Activated T-cell treated with anti-CD3 and anti-CD28 coated beads, Interleukin-2, amount 50 U/mL, for 48 hours (primary cell): ENCODE data around the gene KIF5A.
A peak's percentile ranks its signal among the peaks of the same experiment; 100 is the strongest.
"Not testable (repeated sequence)": the region's sequence is repeated elsewhere in the genome, so short reads cannot be mapped to it uniquely, and the experiment has no call there.

Experiments used
- DNase-seq, 2 experiments: peaks; one replicate each; pipeline ENCODE4 v3.0.0-alpha.2; 2020

Gene KIF5A

DNA sequence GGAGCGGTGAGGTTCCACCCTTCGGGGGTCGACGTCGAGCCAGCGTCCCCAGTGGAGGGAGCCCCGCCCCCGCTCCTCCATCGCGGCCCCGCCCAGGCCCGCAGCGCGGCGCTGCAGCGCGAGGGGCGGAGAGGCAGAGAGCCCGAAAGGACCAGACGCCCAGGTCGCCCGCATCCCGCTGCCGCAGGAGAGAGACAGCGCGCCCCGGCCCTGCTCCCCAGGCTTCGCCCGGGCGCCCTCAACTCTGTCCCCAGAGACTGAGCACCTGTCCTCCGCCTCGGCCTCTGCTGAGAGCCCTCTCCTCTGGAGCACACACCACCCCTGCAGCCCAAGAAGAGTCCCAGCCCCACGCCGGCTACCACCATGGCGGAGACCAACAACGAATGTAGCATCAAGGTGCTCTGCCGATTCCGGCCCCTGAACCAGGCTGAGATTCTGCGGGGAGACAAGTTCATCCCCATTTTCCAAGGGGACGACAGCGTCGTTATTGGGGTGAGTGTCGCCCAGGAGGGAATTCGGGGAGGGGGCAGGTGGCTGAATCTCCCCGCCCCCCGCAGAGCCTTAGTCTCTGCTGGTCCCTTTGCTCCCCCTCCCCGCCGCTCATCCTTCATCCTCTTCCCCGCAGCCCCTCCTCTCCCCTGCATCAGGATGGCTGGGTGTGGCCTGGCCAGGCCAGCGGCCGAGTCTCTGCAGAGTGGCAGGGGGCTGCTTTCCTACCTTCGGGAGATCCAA lies at the start of gene KIF5A:
Gene KIF5A (plus strand): TSS at position 136 of the 732 bp plus-strand sequence. CDS start 228 bp downstream, at position 364.
- DNase-seq = peak; percentile 79 to 82

DNA sequence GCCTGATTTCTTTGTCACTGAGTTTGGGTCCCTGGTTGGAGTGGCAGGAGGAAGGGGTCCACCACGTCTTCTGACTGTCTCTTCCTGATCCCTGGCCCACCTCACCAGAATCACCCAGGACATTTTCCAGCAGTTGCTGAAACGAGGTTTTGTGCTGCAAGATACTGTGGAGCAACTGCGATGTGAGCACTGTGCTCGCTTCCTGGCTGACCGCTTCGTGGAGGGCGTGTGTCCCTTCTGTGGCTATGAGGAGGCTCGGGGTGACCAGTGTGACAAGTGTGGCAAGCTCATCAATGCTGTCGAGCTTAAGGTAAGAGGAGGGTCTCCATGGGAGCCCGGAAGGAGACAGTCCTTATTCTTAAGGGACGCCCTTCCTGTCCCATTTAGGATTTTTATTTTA lies 49.6 kb upstream of the KIF5A start:
- DNase-seq = no peak

DNA sequence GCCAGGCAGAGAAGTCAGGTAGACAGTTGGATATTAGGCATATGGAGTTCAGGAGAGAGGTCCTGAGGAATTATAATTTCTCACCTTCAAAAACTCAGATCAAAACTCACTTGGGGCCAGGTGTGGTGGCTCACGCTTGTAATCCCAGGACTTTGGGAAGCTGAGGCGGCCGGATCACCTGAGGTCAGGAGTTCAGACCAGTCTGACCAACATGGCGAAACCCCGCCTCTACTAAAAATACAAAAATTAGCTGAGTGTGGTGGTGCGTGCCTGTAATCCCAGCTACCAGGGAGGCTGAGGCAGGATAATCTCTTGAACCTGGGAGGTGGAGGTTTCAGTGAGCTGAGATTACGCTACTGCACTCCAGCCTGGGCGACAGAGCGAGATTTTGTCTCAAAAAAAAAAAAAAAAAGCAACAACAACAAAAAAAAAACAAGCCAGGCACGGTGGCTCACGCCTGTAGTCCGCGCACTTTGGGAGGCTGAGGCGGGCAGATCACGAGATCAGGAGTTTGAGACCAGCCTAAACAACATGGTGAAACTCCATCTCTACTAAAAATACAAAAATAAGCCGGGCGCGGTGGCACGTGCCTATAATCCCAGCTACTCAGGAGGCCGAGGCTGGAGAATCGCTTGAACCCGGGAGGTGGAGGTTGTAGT lies 47.4 kb upstream of the KIF5A start:
- DNase-seq = not testable (repeated sequence)

DNA sequence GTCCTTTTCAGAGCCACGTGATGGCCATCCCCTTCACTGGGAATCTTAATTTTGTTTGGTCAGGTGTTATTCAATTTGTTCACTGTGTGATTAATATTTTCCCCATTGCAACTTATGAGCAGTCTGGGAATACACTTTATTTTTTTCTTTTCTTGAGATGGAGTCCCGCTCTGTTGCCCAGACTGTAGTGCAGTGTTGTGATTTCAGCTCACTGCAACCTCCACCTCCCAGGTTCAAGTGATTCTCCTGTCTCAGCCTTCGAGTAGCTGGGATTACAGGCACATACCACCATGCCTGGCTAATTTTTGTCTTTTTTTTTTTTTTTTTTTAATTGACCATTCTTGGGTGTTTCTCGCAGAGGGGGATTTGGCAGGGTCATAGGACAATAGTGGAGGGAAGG lies 43.3 kb upstream of the KIF5A start:
- DNase-seq = not testable (repeated sequence)

DNA sequence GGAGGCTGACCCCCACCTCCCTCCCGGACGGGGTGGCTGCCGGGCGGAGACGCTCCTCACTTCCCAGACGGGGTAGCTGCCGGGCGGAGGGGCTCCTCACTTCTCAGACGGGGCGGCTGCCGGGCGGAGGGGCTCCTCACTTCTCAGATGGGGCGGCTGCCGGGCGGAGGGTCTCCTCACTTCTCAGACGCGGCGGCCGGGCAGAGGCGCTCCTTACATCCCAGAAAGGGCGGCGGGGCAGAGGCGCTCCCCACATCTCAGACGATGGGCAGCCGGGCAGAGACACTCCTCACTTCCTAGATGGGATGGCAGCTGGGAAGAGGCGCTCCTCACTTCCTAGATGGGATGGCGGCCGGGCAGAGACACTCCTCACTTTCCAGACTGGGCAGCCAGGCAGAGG lies 42.0 kb upstream of the KIF5A start:
- not testable (repeated sequence) for DNase-seq

DNA sequence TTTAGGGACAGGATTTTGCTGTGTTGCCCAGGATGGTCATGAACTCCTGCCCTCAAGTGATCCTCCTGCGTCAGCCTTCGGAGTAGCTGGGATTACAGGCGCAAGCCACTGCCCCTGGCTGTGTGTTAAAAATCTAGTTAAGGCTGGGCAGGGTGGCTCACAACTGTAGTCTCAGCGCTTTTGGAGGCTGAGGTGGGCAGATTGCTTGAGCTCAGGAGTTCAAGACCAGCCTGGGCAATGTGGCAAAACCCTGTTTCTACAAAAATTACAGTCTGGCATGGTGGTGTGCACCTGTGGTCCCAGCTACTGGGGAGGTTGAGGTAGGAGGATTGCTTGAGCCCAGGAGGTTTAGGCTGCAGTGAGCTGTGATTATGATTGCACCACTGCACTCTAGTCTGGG lies 38.7 kb upstream of the KIF5A start:
- DNase-seq = no peak

DNA sequence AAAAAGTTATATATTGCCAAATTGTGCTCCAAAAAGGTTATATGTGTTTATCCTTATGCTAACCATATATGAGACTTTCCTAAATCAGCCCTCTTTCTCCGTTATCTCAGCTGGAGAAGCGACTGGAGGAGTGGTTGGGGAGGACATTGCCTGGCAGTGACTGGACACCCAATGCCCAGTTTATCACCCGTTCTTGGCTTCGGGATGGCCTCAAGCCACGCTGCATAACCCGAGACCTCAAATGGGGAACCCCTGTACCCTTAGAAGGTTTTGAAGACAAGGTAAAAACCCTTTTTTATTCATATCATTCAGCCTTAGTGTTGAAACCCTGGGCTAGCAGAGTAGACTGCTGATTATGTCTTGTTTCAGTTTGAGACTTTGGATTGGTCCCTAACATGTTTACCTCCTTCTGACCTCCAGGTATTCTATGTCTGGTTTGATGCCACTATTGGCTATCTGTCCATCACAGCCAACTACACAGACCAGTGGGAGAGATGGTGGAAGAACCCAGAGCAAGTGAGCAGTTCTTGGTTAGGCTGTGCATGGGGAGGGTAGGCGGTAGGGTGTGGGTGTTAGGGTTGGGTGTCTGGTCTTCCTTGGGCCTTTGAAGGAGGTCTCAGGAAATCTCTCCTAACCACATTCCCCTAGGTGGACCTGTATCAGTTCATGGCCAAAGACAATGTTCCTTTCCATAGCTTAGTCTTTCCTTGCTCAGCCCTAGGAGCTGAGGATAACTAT lies 38.1 kb upstream of the KIF5A start:
- DNase-seq = no peak

DNA sequence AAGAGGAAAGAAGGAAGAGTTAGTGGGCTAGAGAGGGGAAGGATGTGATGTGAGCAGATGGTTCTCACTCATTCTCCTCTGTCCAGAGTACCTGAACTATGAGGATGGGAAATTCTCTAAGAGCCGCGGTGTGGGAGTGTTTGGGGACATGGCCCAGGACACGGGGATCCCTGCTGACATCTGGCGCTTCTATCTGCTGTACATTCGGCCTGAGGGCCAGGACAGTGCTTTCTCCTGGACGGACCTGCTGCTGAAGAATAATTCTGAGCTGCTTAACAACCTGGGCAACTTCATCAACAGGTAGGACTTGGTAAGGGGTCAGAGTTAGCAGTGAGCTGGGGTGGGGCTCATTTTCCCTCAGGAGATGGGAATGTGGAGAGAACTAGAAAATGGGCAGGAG lies 37.2 kb upstream of the KIF5A start:
- no peak for DNase-seq

DNA sequence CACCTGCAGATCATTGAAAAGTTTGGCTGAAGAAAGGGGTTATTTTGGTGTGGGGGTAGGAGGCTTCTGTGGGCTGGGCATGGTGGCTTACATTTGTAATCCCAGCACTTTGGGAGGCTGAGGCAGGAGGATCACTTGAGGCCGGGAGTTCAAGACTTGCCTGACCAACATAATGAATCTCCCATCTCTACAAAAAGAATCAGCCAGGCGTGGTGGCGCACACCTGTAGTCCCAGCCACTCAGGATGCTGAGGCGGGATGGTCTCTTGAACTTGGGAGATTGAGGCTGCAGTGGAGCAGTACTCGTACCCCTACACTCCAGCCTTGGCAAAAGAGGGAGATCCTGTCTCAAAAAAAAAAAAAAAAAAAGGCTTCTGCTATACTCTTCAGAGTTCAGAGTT lies 36.6 kb upstream of the KIF5A start:
- no peak for DNase-seq

DNA sequence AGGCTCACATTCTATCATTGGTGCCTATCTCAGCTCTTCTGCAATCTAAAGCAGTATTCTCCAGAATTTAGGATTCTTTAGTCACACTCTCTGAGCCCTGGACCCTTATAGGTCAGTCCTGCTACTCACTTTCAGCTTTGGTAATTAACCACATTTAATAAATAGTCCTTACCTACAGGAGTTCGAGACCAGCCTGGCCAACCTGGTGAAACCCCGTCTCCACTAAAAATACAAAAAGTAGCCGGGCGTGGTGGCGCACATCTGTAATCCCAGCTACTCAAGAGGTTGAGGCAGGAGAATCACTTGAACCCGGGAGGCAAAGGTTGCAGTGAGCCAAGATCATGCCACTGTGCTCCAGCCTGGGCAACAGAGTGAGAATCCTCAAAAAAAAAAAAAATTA lies 36.2 kb upstream of the KIF5A start:
- DNase-seq = not testable (repeated sequence)

DNA sequence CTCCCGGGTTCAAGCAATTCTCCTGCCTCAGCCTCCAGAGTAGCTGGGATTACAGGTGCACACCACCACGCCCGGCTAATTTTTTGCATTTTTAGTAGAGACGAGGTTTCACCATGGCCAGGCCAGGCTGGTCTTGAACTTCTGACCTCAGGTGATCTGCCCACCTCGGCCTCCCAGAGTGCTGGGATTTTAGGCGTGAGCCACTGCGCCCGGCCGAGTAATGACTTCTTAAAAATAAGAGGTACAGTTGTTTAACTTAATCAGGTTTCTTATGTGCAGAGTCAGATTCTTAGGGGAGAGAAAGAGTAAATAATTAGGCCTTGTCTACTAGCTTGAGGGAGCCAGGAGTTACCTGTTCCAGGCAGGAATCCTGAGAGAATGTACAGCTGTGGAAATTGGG lies 35.6 kb upstream of the KIF5A start:
- not testable (repeated sequence) for DNase-seq

DNA sequence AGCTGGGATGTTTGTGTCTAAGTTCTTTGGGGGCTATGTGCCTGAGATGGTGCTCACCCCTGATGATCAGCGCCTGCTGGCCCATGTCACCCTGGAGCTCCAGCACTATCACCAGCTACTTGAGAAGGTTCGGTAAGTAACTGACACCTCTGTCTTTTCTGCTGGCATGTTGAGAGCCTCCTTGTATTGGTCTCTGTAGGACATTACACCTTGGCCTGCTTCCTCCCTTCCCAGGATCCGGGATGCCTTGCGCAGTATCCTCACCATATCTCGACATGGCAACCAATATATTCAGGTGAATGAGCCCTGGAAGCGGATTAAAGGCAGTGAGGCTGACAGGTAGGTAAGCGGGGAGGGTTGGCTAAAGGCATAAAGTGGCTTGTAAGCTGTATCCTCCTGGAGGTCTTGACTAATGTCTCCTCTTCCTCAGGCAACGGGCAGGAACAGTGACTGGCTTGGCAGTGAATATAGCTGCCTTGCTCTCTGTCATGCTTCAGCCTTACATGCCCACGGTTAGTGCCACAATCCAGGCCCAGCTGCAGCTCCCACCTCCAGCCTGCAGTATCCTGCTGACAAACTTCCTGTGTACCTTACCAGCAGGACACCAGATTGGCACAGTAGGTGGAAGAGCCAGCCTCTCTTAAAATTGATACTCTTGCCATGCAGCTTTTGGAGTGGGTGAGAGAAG lies 35.0 kb upstream of the KIF5A start:
- DNase-seq = no peak

DNA sequence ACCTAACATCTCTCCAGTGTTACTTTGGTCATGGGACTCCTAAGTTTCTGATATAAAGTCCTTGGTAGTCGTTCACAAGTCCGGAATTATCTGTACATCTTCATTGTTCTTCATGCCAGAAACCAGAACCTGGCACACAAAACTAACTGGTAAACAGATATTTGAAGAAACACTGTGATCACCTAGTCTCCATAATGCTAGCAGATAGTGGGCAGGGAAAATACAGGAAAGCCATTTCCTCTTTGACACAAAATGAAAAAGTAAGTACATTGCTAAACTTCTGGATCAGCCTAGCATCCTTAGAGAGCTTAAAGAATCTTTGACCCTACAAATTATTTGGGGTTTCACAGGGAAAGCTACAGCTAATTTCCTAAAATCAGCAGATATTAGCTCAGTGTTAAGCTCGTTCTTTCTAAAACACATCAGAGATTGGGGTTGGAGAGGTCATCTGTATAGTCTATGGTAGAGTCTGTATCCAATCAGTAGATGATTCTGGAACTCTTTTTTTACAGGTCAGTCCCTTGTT lies 34.4 kb upstream of the KIF5A start:
- DNase-seq = no peak

DNA sequence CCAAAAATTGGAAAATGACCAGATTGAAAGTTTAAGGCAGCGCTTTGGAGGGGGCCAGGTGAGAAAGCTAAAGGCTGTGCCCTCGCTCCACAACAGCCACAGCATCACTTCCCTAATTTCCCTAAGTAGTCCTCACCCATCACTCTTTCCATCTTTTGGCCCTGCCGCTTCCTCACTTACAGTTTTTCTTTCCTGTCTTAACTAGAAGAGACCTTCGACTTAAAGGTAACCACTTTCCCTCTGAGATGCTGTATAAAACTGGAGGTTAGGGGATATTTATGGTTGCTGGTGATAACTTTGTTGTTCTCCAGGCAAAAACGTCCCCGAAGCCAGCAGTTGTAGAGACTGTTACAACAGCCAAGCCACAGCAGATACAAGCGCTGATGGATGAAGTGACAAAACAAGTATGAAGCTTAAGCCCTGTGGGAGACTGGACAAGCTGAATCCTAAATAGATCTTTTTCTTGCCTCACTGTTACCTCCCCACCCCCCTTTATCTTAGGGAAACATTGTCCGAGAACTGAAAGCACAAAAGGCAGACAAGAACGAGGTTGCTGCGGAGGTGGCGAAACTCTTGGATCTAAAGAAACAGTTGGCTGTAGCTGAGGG lies 33.8 kb upstream of the KIF5A start:
- DNase-seq = no peak

DNA sequence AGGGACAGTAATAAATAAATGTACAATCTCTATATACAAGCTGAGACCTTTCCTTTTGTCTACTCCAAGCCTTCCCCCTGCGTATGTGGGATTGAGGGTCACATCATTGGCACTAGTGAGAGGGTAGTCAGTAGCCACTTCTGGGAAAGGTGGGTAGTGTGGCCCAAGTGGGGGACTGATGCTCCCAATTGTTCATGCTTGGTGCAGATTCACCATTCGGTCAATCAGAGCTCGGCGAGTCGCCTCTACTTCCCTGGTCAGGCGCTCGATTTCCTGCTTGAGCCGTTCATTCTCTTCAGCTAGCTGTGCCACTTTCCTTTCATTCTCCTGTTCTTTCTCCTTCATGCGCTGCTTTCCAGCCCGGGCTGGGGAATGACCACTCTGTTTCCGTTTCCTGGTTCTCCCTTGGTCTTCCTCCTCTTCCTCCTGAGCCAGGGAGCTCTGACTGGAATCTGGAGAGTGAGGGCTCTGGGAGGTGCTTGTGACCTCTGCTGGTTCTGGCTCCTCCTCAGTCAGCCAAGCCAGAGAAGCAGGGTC lies 33.2 kb upstream of the KIF5A start:
- no peak for DNase-seq

DNA sequence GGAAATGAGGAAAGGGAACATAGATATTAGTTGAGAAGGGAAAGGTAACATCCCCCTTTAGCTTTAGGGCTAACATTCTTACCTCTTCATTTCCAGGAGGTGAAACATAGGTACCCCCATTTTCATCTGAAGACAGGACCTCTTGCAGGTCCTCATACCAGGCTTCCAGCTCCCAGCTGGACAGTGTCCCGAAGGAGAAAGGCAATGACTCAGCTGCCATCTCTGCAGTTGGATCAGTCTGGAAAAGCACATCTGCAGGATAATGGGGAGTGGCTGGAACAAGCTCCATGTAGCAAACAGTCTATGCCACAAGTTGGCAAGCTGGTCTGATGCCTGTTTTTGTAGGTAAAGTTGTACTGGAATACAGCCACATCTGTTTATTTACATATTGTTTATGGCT lies 32.7 kb upstream of the KIF5A start:
- no peak for DNase-seq

DNA sequence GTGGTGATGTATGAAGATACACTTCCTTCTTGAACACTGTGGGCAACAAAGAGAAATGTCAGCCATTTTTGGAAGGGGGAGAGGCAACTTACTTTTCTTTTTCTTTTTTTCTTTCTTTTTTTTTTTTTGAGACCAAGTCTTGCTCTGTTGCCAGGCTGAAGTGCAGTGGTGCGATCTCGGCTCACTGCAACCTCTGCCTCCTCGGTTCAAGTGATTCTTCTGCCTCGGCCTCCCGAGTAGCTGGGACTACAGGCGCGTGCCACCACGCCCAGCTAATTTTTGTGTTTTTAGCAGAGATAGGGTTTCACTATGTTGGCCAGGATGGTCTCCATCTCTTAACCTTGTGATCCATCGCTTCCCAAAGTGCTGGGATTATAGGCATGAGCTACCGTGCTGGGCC lies 32.1 kb upstream of the KIF5A start:
- DNase-seq = not testable (repeated sequence)

DNA sequence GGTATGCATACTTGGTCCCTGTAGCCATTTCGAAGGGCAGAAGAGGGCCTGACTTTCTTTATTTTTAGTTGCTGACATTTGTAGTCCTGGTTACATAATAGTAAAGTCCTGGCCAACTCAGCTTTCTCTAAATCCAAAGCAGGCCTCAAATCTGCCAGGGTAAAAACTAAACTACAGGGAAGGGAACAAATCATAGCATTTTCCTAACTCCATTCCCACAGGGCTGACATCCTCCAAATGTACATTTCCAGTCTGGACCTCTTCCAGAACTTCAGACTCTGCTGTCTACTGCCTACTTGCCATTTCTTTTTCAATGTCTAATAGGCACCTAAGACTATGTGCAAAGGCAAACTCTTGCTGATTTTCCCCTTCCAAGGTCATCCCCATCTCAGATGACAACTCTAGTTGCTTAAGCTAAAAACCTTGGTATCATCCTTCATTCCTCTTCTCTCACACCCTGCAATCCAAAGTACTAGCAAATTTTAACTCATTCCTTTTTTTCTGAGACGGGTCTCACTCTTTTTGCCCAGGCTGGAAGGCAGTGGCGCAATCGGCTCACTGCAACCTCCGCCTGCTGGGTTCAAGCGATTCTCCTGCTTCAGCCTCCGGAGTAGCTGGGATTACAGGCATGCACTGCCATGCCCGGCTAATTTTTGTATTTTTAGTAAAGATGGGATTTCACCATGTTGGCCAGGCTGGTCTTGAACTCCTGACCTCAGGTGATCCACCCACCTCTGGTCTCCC lies 31.5 kb upstream of the KIF5A start:
- no peak for DNase-seq

DNA sequence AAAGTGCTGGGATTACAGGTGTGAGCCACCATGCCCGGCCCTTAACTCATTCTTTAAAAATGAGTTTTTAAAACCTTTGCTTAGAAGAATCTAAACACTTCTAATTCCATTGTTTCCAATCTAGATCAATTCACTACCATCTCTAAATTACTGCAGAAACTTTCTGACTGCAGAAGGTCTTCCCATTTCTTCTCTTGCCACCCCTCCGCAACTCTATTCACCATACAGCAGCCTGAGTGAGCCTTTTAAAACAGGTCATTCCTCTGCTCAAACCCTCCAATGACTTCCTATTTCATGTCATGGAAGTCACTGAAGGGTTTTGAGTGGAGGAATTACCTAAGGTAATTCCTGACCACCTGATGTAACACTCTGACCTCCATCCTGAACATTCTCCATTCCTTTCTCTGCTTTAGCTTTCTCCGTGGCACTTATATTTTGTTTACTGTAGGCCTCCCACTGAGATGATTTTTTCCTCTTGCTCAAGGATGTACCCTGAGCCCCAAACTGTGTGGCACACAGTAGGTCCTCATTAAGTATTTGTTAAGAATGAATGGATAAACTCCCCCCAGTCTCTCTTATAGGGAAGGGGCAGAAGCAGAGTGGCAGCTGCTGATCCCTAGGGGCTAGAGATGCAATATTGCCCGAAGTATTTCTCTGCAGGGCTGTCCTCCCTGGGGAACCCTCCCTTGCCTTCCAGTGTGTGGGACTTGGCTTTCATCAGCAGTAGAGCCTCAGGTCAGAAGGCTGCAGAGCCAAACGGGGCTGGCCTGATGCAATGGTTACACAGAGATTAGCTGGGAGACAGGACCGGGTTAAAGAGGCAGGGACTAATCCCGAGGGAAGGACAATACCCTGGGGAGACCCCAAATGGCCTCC lies 30.7 kb upstream of the KIF5A start:
- no peak for DNase-seq

DNA sequence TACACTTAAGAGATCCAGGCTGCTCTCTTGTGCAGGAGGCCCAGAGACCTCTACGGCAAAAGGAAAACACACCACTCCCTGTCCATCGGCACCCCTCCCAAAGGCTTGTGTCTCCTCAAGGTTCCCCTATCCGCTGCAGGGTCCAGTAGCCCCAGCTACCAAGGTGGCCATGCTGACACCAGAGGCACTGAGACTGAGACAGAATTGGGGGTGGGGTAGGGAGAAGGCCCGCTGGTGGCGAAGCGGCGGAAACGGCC lies 30.1 kb upstream of the KIF5A start:
- peak; percentile 57 to 60 for DNase-seq
